NCI-H69 (cell line): ENCODE data around the gene COL23A1.
A peak's percentile ranks its signal among the peaks of the same experiment; 100 is the strongest.

Experiments
- DNase-seq: peaks from one replicate; lab custom pipeline; 2025; lab: John Stamatoyannopoulos, UW

The COL23A1 gene

DNA sequence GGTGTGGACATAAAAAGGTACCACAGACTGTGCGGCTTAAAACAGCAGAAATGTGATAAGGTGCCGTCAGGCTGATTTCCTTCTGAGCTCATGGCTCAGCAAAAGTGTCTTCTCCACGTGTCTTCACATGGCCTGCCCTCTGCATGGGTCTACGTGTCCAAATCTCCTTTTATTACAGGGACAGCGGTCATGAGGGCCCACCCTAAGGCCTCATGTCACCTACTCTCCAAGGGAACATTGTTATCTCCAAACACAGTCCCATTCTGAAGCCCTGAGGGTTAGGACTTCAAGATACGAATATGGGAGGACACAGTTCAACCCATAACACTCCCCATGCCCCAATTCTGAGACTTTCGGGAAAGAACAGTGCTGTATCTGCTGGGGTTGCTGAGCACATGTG, 35.2 kb downstream of the COL23A1 start:
- DNase-seq = no peak

DNA sequence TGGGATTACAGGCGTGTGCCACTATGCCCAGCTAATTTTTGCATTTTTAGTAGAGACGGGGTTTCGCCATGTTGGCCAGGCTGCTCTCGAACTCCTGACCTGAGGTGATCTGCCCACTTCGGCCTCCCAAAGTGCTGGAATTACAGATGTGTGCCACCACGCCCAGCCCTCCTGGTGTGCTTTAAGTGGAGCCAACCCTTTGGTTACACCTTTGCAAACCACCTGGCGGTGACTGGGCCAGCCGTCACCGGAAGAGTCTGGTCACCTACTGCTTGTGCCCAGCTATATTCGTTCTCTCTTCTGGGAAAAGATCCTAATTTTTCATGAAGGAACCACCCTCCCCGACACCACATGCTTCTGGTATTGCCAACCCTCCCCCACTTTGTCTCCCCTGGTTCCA, 35.9 kb downstream of the COL23A1 start:
- DNase-seq = no peak

DNA sequence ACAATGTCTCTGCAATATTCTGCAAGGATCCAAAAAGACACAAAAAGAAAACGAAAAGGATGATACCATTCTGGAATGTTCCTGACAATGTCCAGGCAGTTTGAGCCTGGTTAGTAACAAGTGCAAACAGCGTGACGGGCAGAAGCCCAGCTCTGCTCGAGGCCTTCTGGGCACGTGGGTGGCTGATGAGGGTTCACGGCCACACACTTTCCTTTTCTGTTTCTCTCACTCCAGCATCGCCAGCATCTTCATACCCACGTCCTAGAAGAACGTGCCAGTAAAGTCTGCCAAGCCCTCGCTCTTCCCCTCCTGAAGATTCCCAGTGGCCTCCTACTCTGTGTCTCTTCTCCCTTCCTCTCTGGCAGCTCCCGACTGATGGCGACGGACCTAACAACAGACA, 36.7 kb downstream of the COL23A1 start:
- DNase-seq = no peak

DNA sequence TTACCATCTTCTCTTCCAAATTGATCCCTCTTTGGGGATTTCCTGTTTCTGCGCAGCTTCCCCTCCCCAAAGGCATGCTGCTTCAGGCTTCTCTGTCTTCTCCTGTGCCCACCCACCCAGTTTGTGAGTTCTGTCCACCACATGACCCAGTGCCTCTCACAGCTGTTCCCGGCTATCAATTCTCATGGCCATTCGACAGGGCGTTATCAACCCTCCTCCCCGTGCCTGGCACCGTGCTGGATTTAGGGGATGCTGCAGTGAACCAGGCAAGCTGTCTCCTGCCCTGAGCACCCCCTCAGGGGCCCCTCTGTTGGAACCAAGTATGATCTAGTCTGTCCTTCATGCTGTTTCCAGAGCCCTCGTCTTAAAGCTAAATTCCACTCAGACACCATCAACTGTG, 38.7 kb downstream of the COL23A1 start:
- no peak for DNase-seq

DNA sequence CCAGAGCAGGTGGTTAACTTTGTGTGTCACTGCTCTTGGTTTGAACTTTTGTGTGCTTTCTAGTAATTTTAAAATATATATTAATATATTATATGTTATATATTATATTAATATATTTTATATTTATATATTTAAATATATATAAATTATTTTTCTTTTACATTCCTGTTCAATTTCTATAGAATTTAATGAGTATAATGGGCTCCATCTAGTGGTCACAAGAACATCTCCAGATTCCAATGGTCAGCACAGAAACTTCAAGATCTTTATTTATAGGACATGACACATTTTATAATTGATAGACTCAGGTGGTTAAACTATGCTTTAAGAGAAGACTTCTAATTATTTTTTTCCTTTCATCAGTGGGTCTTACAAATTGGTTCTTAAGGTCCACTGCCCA, 39.1 kb downstream of the COL23A1 start:
- DNase-seq = peak; percentile 33

DNA sequence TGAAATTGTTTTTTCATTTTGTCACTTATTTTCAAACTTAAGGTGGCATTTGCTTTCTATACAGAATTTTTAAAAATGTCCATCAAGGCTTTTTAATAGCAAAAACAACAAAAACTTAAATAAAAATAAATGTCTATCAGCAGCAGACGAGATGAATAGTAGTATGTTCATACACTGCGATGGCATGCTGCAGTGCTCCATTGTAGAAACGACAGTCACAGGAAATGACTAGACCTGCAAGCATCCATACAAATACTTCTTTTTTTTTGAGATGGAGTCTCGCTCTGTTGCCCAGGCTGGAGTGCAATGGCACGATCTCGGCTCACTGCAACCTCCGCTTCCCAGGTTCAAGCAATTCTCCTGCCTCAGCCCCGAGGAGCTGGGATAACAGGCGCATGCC, 41.4 kb downstream of the COL23A1 start:
- no peak for DNase-seq

DNA sequence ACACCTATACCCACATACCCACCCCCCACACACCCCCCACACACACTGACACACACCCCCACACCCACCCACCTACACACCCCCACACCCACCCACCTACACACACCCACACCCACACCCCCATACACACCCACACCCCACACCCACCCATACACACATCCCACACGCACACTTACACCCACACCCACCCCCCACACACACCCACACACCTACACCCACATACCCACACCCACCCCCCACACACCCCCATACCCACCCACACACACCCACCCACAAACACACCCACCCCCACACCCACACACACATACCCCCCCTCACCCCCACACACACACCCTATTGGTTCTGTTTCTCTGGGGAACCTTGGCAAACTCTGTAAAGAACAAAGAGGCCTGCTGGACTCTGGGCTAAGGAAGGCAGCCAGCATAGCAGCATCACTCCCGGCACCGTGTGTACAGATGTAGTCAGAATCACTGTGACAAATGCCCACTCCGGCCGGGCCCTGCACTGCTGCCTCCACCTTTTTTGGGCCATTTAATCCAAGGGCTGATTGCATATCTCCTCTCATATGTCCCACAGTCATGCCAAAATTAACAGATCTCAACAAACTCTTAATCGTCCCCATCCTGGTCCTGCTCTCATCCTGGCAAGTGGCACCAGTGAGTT, 42.3 kb downstream of the COL23A1 start:
- DNase-seq = no peak

DNA sequence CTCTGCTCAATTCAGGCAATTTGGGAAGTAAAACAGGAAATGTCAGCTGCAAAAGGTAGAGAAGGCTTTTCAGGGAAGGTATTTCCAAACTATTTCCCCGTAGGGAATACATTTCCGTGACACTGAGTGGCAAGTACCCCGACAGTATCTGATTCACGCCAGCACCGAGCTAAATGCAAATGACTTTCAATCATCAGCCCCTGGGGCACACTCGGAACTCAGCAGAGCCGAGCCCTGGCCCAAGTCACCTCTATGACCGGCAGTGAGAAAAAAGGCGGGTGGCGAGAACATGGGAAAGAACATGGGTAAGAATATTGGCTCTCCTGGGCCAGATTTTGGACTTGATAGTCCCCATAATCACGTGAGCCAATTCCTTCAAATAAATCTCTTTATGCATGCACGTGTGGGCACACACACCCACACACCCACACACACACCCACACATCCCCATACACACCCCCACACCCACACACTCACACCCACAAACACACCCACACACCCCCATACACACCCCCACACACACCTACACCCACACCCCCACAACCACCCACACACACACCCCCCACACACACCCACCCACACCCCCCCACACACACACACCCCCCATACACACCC, 43.0 kb downstream of the COL23A1 start:
- no peak for DNase-seq

DNA sequence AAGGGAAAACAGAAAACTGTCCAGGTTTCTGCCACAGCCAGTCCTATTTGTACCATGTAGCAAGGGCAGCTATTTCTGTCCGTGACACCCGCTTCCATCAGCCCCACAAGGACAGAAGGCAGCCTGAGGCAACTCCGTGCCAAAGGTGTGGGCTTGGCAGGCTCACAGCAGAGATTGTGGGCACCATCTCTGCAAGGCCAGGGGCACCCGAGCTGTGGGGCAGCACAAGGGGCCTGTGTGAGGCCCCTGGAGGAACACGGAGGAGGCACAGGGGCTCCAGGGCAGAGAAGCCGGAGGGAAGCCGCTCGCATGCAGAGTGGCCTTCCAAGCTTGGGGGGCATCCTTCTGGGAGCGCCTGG, 43.5 kb downstream of the COL23A1 start:
- no peak for DNase-seq

DNA sequence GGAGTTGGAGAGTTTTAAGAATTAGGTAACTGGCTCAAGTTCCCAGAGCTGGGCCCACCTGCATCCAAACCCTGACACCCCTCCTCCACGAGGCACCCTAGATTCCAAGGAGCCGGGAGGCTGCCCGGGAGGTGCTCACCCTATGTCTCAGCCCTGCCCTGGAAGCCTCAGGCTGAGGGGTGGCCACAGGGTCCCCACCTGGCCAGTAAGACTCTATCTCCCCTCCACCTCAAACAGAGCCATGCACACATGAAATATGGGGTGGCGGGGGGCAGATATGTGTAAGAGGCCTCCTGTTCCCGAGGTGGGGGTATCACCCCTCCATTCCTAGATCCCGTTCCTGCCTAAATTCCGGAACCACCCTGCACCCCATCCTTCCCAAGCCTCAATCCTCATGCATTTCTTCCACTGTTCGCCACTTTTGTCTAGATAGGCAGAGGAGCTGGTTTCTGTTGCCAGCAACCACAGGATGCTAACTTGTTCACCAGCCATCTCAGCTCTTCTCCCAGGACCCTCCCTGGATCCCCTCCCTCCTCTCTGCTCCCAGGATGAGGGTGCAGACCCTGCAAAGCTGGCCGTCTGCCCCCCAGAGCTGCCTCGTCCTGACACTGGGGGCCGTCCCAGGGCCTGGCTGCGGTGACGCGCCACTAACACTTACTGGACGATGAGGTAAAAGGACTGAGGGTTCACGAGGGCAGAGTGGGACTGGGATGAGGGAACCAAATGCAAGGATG, 44.1 kb downstream of the COL23A1 start:
- no peak for DNase-seq

DNA sequence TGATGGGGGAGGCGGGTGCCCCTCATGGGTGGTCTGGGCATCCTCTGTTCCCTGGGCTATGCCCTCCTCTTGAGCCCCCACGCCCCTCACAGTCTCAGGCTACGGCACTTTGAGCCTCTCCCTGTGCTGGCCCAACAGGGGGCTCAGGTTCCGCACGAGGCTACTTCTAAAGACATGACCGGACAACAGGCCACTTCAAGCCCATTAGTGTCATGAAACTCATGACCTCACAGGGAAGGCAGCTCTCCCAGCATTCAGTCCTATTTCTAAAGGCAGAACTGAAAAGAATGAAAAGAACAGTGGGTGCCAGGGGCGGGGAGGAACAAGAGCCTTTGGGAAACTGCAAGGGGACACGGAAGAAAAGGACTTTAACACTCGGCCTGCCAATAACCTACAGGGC, 45.0 kb downstream of the COL23A1 start:
- DNase-seq = no peak

DNA sequence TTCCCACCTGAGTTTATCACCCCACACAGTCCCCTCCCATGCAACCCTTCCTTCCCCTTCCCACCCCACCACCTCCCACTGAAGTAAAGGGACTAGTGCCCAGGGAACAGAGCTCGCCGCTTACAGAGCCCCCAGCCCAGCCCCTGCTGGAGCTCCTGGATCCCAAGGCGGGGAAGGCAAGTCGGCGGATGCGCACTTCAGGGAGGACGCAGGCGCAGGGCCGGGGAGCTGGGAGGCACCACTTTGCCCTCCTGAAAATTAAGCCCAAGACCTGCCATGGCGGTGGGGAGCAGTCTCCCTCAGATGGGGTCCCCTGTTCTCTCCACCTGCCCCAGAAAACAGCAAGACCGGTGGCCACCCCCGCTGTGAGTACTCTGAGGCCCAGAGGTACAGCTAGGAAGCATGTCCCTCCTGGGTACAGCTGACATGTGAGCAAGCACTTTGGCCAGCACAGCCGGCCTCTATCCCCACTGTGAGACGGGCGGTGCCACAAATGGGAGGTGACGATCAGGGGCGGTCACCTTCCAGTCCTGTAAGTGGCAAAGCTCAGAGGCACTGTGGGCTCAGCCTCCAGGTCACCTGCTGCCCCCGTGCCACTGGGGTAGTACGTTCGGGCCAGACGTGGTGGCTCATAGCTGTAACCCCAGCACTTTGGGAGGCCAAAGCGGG, 45.9 kb downstream of the COL23A1 start:
- no peak for DNase-seq

DNA sequence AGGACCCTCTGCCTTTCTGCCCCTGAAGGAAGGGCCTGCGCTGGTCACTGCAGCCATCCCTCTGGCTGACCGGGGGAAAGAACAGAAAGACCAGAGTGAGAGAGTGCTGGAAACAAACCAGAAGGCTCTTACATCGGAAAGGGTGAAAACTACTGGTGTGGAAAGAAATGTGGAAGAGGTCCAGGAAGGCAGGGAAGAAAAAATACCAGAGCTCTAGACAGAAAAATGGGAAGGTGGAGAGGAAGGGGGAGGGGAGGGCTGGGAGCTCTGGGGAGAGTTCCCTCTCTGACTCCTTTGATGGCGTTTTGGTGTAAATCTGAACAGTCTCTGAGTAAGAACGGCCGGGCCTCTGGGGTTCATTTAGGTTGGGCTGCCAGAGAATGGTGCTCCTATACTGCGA, 47.7 kb downstream of the COL23A1 start:
- DNase-seq = no peak

DNA sequence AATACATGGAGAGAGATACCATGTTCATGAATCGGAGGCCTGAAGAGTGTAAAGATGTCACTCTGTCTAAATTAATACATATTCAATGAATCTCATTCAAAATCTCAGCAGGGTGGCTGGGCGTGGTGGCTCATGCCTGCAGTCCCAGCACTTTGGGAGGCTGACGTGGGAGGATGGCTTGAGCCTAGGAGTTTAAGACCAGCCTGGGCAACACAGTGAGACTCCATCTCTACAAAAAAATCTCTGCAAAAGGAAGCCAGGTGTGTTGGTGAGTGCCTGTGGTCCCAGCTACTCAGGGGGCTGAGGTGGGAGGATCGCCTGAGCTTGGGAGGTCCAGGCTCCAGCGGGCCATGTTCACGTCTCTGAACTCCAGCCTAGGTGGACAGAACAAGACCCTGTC, 49.7 kb downstream of the COL23A1 start:
- DNase-seq = no peak

DNA sequence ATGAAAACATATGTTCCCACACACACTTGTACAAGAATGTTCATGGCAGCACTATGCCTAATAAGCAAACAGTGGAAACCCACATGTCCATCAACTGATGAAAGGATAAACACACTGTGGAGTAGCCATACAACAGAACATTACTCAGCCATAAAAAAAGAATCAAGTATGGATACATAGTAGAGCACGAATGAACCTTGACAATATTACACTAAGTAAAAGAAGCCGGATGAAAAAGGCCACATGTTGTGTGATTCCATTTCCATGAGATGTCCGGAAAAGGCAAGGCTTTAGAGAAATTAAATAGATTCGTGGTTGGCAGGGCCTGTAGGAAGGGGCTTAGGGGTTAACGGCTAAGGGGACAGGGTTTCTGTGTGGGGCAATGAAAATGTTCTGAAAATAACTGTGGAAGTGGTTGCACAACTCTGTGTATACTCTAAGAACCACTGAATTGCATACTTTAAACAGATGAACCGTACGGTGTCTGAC, 51.4 kb downstream of the COL23A1 start:
- no peak for DNase-seq

DNA sequence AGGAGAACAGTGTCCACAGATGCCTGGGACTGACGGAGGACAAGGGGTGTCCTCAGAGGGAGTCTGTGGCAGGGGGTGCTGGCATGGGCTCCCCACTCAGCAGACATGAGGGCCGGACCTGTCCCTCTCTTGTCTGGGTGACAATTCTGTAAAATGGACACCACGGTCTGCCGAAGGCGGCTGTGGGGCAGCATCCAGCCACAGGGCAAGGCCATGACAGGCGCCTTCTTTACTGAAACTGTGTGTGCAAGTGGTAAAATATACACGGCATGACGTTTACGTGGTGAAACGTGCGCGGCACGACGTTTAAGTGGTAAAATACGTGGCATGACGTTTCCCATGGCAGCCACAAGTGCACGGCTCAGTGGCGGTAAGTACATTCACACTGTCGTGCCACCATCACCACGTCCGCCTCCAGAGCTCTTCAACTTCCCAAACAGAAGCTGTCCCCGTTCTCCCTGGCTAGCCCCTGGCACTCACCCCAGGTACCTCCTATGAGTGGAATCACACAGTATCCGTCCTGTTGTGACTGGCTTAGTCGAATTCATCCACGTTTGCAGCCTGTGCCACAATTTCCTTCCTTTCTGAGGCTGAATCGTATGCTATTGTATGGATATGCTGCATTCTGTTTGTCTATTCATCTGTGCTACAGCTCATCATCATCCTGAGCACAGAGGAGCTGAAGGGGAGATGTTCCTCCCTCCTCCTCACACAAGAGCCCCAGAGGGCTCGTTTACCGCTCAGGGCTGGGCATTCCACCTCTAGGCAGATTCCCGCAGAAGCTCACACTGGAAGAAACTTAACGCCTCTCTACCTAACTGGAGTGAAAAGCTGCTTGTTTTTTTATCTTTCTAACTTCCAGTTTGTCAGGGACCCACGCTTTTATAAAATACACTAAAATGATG, 52.5 kb downstream of the COL23A1 start:
- DNase-seq = no peak

DNA sequence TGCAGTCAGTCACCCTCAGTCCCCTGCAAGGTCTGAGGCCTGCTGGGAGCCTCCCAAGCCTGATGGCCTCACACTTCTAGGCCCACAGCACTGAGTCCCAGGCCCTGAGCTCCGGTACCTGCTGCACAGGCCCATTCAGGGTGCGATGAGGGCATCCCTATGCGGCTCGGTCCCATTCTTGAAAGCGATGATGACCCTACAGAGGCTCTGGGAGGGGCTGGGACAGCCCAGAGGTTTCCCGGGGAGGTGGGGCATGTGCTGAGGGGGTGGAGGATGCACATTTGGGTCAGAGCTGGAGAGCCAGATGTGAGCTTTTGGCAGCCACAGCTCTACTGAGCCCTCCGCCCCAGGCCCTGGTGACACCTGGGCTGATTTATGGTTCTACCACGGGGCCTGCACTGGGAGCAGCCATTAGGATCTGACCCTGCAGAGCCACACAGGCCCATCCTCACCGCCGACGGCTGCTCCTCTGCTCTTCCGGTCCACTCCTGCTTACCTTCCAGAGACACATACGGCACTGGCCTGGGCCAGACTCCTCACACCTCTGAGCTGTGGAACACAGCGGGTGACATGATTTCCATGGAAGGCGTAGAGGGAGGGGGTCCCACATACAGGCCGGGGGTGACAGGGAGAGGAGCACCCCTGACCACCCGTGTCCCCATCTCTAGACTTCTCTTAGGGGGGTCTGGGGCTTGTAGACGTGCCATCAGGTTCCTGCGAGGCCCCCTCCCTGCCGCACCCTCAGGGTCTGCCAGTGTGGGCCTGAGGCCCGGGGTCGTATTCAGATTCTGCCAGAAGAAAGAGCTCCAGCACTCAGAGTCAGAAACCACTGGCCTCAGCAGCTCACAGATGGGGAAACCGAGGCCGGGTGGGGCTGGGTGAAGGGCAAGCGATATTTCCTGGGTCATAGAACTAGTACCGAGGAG, 53.4 kb downstream of the COL23A1 start:
- DNase-seq = no peak

DNA sequence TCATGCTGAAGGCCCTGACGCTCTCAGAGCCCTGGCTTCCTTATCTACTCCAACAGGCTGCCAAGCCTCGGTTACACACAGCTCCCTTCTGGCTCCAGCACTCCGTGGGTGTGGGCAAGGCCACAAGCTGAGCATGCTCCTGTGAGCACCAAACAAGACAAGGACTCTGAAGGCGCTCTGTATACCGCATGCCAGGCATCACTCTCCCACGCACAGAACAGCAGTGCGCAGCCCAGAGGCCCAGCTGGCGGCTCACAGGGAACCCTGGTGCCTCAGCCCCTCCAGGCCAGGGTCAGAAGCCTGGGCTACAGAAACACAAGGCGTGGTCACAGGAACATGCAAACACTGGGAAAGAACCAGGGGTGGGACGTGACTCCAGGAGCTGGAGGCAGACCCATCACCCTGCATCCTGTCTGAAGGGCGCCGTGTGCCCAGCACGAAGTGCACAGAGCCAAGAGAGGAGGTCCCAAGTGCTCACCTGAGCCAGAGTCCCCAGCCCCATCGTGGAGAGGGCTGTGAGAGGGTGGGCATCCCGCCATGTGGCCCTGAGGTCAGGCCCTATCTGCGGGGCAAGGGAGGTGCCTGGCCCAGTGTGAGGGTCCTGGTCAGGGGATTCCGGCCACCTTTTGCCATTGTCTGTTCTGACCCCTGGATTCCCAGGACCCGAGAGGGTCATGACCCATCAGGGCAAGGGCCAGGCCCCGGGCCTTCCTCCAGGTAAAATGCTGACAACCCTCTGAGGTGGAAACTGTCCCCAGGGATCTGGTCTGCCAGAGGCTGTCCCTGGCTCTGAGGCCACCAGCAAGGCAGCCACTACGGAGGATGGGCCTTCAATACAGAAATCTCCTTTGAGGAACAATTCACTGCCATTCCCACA, 54.7 kb downstream of the COL23A1 start:
- DNase-seq = no peak

DNA sequence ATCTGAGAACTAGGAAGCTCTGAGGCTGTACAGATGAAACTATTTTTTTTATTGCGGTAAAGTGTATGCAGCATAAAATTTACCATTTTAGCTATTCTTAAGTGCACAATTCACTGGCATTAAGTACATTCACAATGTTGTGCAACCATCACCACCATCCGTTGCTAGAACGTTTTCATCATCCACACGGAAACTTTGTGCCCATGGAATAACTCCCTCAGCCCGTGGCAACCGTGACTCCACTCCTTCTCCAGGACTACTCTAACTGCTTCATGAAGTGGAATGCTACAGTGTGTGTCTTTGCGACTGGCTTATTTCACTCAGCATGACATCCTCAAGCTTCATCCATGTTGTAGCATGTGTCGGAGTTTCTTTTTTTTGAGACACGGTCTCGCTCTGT, 57.1 kb downstream of the COL23A1 start:
- no peak for DNase-seq

DNA sequence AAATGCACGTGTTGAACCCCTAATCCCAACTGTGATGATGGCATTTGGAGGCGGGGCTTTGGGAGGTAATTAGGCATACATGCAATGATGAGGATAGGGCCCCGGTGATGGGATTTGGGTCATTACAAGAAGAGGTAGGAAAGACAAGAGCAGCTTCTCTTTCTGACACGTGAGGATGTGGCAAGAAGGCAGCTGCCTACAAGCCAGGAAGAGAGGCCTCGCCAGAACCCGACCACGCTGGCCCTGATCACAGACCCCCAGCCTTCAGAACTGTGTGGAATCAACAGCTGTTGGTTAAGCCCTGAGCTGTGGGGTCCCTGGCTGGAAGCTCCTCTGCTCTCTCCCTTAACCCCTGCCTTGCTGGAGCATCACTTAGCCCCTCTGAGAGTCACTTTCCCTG, 57.5 kb downstream of the COL23A1 start:
- DNase-seq = no peak
